GM10266 (cell line): Measurements from ENCODE around the gene OSER1.

ENCODE experiments used
- DNase-seq: peaks from one replicate; pipeline ENCODE4 v3.0.0; 2012; ENCODE audit errors: extremely low spot score
- CTCF ChIP-seq: IDR thresholded peaks from 2 replicates; pipeline ENCODE4 v1.5.1; 2012; ENCODE audit warnings: mild to moderate bottlenecking, low read depth; ENCODE audit not compliant: control insufficient read depth, insufficient read depth; ENCODE audit errors: missing control alignments

OSER1 gene

GRCh38 chr20:44223721-44224120 lies 13.2 kb upstream of the OSER1 start:
- DNase-seq: no peak
- no peak for TF ChIP-seq CTCF

GRCh38 chr20:44222633-44223368 lies 12.2 kb upstream of the OSER1 start:
- TF ChIP-seq CTCF: no peak
- DNase-seq: no peak

GRCh38 chr20:44222027-44222426 lies 11.5 kb upstream of the OSER1 start:
- TF ChIP-seq CTCF: no peak
- DNase-seq: no peak

- no peak for DNase-seq
- TF ChIP-seq CTCF: no peak
Observed at GRCh38 chr20:44221368-44221954, 10.9 kb upstream of the OSER1 start.

- no peak for DNase-seq
- TF ChIP-seq CTCF: no peak
Observed at GRCh38 chr20:44219791-44220190, 9.2 kb upstream of the OSER1 start.

- DNase-seq: no peak
- TF ChIP-seq CTCF: no peak
Observed at GRCh38 chr20:44219170-44219730, 8.7 kb upstream of the OSER1 start.

- no peak for DNase-seq
- TF ChIP-seq CTCF: no peak
Observed at GRCh38 chr20:44218446-44218845, 7.9 kb upstream of the OSER1 start.
